Gastrocnemius medialis (tissue), 4 donors: ENCODE results near the gene RPGRIP1. TPM values are rescaled to one million over a fixed set of nuclear protein-coding genes. Genes with fewer than 3 reads are reported as not detected.

Experiments
- ATAC-seq, 2 donors: fragments of 150-250 bp; one replicate each; pipeline ENCODE4 v1.9.1; 2016
- DNase-seq, 2 donors: peaks; one replicate each; pipeline ENCODE4 v3.0.0-alpha.2; 2019
- H3K27ac ChIP-seq, 4 donors: fragments of 200-600 bp; sonication (generic); 1 replicate in 1 of 4; 2 replicates in 3 of 4; pipeline ENCODE4 v1.5.1; 2016 to 2018; ENCODE audit warnings: mild to moderate bottlenecking in 2 of 4, moderate library complexity in 1 of 4
- H3K27me3 ChIP-seq, 3 donors: fragments of 200-600 bp; sonication (generic) in 2 of 3; 1 replicate in 1 of 3; 2 replicates in 2 of 3; pipeline versions ENCODE4 v1.5.1 to v1.6.0; 2016 to 2019; ENCODE audit warnings: mild to moderate bottlenecking in 1 of 3, moderate library complexity in 1 of 3
- H3K36me3 ChIP-seq, 2 donors: fragments of 200-600 bp; sonication (generic) in 1 of 2; one replicate each; pipeline ENCODE4 v1.5.1; 2017 to 2018
- H3K4me1 ChIP-seq, 2 donors: fragments of 200-600 bp; sonication (generic) in 1 of 2; one replicate each; pipeline ENCODE4 v1.5.1; 2016 to 2017; ENCODE audit warnings: mild to moderate bottlenecking in 2 of 2
- H3K4me3 ChIP-seq, 4 donors: fragments of 200-600 bp; sonication (generic) in 3 of 4; 1 replicate in 1 of 4; 2 replicates in 3 of 4; pipeline ENCODE4 v1.5.1; 2016 to 2019; ENCODE audit warnings: mild to moderate bottlenecking in 2 of 4
- H3K9me3 ChIP-seq, 3 donors: fragments of 200-600 bp; sonication (generic) in 2 of 3; 1 replicate in 1 of 3; 2 replicates in 2 of 3; pipeline ENCODE4 v1.5.1; 2016 to 2019
- CTCF ChIP-seq, 5 experiments: fragments of 450-650 bp in 3 of 5; fragments of 200-600 bp in 2 of 5; sonication (generic) in 2 of 5; IDR thresholded peaks in 4 of 5; conservative IDR thresholded peaks in 1 of 5; 1 replicate in 4 of 5; 2 replicates in 1 of 5; pipeline ENCODE4 v1.5.1; 2016 to 2019; ENCODE audit warnings: antibody characterized with exemption in 5 of 5, mild to moderate bottlenecking in 3 of 5, moderate library complexity in 3 of 5
- POLR2A ChIP-seq, 2 donors: fragments of 450-650 bp; IDR thresholded peaks; one replicate each; pipeline ENCODE4 v1.6.1; 2017; ENCODE audit warnings: antibody characterized with exemption in 2 of 2, mild to moderate bottlenecking in 2 of 2, moderate library complexity in 2 of 2
- in situ Hi-C, 4 donors: fragments of 200-750 bp; cut with MboI; loops; one replicate each; pipeline versions ENCODE4 v1.15.0 to v1.8.0; 2017; ENCODE audit warnings: low sequenced_read_pairs in 4 of 4
- intact Hi-C: fragments of 100-400 bp; cut with DNase I; formaldehyde crosslinking; loops from one replicate; pipeline ENCODE4 v1.15.1; 2023; ENCODE audit warnings: low total_unique reads
- total RNA-seq, 4 donors: library from RNA; depleted of rRNA; stranded (reverse); fragments of >200 nt; gene quantifications; one replicate each; pipeline versions ENCODE4 v1.1.0 to v1.2.3, GENCODE V29; 2016

The RPGRIP1 gene
- not detected for total RNA-seq

- TF ChIP-seq POLR2A (IDR thresholded peaks at IDR 0.05): no peak
Measured at GRCh38 chr14:21279783-21280182, at the start of gene RPGRIP1. Gene RPGRIP1 (plus strand): TSS chr14:21280083. CDS start chr14:21287977, 7,894 bp downstream.

GRCh38 chr14:21231020-21231652 lies 48.7 kb upstream of the RPGRIP1 start:
- TF ChIP-seq POLR2A (IDR thresholded peaks at IDR 0.05): no peak
- TF ChIP-seq CTCF (IDR thresholded peaks at IDR 0.05 in 4 of 5, conservative IDR thresholded peaks at IDR 0.05 in 1 of 5): no peak
- H3K4me1 ChIP-seq: peaks cover 33 to 45% of the 10 kb centered on the region in 2 donors
- no peaks in the 10 kb centered on the region for H3K27me3 ChIP-seq
- no peaks in the 10 kb centered on the region for H3K9me3 ChIP-seq
- peak overlapping the region in 2 of 4 donors; percentile 10 to 20 for H3K27ac ChIP-seq
- in situ Hi-C loops (loop anchor here in 1 of 4 donors (25.0 kb wide), 1 partner anchor 156 kb away; the partner anchor contains the start of gene SUPT16H), intact Hi-C loops (no loop called here)
- DNase-seq: no peak
- no peak for ATAC-seq
- H3K36me3 ChIP-seq: peaks cover 0 to 60% of the 10 kb centered on the region in 2 donors
- H3K4me3 ChIP-seq: no peak overlapping the region

More at GRCh38 chr14:21279783-21280182, at the start of gene RPGRIP1:
- H3K27me3 ChIP-seq: no peaks in the 10 kb centered on the region
- no peaks in the 10 kb centered on the region for H3K4me1 ChIP-seq
- intact Hi-C loops (no loop called here), in situ Hi-C loops (no loop called here)
- no peak within 1 kb of the TSS for H3K27ac ChIP-seq
- ATAC-seq (no peak), DNase-seq (no peak)
- H3K36me3 ChIP-seq: no peaks in the 10 kb centered on the region
- no peaks in the 10 kb centered on the region for H3K9me3 ChIP-seq
- no peak within 1 kb of the TSS for H3K4me3 ChIP-seq

- no peaks in the 10 kb centered on the region for H3K27me3 ChIP-seq
- TF ChIP-seq CTCF (IDR thresholded peaks at IDR 0.05 in 4 of 5, conservative IDR thresholded peaks at IDR 0.05 in 1 of 5) (peak in 2 of 5 experiments; percentile 23 to 42), POLR2A (IDR thresholded peaks at IDR 0.05) (no peak)
- intact Hi-C loops (no loop called here), in situ Hi-C loops (loop anchor here in 1 of 4 donors (25.0 kb wide), 1 partner anchor 154 kb away; the partner anchor contains the start of gene SUPT16H)
- H3K4me3 ChIP-seq: no peak overlapping the region
- H3K36me3 ChIP-seq: peaks cover 0 to 56% of the 10 kb centered on the region in 2 donors
- H3K4me1 ChIP-seq: peaks cover 43 to 54% of the 10 kb centered on the region in 2 donors
- DNase-seq (no peak), ATAC-seq (no peak)
- H3K27ac ChIP-seq: peak overlapping the region in 1 of 4 donors; percentile 8
- no peaks in the 10 kb centered on the region for H3K9me3 ChIP-seq
Measured at GRCh38 chr14:21233457-21234076, 46.3 kb upstream of the RPGRIP1 start.

GRCh38 chr14:21234112-21234511 lies 45.8 kb upstream of the RPGRIP1 start:
- DNase-seq: no peak
- H3K9me3 ChIP-seq: no peaks in the 10 kb centered on the region
- no peak for TF ChIP-seq POLR2A (IDR thresholded peaks at IDR 0.05)
- no peak for TF ChIP-seq CTCF (IDR thresholded peaks at IDR 0.05 in 4 of 5, conservative IDR thresholded peaks at IDR 0.05 in 1 of 5)
- H3K4me1 ChIP-seq: peaks cover 43 to 54% of the 10 kb centered on the region in 2 donors
- peaks cover 0 to 51% of the 10 kb centered on the region in 2 donors for H3K36me3 ChIP-seq
- intact Hi-C loops (no loop called here), in situ Hi-C loops (loop anchor here in 1 of 4 donors (25.0 kb wide), 1 partner anchor 153 kb away; the partner anchor contains the start of gene SUPT16H)
- no peak overlapping the region for H3K27ac ChIP-seq
- no peaks in the 10 kb centered on the region for H3K27me3 ChIP-seq
- no peak for ATAC-seq
- no peak overlapping the region for H3K4me3 ChIP-seq
